HG02623 (cell line): Measurements from ENCODE around the gene PPP1R1B.

Experiments used
- ATAC-seq: cut with Tn5 transposase; IDR thresholded peaks from one replicate; pipeline ENCODE4 v1.9.1; 2021; ENCODE audit warnings: moderate library complexity; ENCODE audit not compliant: unreplicated experiment

PPP1R1B gene

DNA sequence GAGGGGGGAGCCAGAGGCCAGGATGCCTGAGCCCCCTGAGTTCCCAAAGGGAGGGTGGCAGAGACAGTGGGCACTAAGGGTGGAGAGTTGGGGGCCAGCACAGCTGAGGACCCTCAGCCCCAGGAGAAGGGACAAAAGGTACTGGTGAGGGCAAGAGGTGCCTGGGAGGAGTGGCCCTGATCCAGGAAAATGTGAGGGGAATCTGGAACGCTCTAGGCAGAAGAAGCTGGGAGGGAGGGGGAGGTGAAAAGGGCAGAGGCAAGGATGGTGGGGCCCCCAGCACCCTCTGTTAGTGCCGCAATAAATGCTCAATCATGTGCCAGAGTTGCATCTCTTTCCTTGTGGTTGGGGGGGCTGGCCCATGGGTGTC lies 39.5 kb downstream of the PPP1R1B start:
- ATAC-seq = no peak

DNA sequence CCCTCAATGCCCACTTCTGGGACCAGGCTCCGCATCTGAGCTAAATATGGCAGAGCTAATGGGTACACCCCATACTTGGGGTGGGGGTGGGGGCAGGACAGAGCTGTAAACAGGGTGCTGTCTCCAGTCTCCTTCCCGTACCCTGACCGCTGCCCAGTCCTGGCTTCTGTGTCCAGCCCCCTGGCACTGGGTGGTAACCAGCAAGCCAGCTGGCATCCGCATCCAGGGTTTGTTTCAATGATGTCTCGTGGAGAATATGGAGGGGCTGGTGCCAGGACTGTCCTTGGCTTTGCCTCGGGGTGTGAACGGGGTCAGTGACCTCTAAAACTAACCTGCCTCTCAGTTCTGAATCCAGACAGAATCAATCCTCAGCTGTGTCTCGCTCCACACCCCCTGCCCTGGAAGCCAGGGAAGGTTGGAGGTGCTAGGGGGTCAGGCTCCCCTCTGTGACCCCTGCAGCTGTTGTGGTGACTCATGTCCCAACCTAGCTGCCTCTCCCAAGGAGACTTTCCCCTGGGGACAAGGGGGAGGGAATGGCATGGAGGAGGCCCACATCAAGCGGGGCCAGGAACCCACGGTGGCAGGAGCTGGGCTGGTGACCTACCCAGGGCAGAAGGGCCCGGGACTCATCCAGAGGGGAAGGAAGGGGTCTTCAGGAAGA lies 40.0 kb downstream of the PPP1R1B start:
- ATAC-seq = no peak

DNA sequence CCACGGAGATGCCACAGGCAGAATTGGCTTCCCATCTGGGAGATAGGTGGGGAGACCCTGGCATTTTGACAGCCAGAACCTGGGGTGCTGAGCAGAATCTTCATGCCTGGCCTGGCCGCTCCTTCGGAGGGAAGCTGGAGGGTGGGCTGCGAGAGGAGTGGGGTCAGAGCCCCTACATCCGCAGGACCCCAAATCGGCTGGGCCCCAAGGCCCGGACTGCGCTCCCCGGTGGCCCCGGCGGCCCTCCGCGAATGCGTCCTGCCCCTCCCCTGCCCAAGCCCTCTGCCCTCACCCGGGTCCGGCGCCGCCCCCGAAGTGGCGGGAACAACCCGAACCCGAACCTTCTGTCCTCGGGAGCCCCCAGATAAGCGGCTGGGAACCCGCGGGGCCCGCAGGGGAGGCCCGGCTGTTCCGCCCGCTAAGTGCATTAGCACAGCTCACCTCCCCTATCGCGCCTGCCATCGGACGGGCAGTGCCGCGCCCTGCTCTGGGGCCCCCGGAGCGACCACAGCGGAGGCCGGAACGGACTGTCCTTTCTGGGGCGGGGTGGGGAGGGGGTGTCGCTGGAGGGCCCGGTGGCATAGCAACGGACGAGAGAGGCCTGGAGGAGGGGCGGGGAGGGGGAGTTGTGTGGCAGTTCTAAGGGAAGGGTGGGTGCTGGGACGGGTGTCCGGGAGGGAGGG lies 40.7 kb downstream of the PPP1R1B start:
- ATAC-seq = no peak

DNA sequence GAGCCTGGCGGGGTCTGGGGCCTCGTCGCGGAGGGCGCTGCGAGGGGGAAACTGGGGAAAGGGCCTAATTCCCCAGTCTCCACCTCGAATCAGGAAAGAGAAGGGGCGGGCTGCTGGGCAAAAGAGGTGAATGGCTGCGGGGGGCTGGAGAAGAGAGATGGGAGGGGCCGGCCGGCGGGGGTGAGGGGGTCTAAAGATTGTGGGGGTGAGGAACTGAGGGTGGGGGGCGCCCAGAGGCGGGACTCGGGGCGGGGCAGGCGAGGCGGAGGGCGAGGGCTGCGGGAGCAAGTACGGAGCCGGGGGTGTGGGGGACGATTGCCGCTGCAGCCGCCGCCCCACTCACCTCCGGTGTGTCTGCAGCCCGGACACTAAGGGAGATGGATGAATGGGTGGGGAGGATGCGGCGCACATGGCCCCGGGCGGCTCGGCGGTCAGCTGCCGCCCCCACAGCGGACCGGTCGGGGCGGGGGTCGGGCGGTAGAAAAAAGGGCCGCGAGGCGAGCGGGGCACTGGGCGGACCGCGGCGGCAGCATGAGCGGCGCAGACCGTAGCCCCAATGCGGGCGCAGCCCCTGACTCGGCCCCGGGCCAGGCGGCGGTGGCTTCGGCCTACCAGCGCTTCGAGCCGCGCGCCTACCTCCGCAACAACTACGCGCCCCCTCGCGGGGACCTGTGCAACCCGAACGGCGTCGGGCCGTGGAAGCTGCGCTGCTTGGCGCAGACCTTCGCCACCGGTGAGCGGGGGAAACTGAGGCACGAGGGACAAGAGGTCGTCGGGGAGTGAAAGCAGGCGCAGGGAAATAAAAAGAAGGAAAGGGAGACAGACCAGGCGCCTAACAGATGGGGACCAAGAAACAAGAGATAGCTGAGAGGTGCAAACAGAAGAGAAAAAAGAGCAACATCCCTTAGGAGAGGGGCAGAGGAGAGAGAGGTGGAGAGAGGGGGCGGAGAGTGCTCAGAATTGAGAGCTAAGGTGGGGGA lies 41.5 kb downstream of the PPP1R1B start, which contains the start of gene PNMT:
Gene PNMT (plus strand): TSS at position 509 of the 980 bp plus-strand sequence. CDS start 23 bp downstream, at position 532.
- no peak for ATAC-seq

DNA sequence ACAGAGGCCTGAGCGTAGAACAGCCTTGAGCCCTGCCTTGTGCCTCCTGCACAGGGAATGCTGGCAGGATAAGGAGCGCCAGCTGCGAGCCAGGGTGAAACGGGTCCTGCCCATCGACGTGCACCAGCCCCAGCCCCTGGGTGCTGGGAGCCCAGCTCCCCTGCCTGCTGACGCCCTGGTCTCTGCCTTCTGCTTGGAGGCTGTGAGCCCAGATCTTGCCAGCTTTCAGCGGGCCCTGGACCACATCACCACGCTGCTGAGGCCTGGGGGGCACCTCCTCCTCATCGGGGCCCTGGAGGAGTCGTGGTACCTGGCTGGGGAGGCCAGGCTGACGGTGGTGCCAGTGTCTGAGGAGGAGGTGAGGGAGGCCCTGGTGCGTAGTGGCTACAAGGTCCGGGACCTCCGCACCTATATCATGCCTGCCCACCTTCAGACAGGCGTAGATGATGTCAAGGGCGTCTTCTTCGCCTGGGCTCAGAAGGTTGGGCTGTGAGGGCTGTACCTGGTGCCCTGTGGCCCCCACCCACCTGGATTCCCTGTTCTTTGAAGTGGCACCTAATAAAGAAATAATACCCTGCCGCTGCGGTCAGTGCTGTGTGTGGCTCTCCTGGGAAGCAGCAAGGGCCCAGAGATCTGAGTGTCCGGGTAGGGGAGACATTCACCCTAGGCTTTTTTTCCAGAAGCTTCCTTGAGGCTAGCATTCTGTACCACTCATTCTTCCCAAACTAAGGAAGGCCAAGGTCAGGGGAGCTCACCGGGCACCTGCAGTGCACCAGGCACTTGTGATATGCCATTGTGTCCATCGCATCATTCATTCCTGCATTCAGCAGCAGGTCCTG lies 43.4 kb downstream of the PPP1R1B start:
- no peak for ATAC-seq

DNA sequence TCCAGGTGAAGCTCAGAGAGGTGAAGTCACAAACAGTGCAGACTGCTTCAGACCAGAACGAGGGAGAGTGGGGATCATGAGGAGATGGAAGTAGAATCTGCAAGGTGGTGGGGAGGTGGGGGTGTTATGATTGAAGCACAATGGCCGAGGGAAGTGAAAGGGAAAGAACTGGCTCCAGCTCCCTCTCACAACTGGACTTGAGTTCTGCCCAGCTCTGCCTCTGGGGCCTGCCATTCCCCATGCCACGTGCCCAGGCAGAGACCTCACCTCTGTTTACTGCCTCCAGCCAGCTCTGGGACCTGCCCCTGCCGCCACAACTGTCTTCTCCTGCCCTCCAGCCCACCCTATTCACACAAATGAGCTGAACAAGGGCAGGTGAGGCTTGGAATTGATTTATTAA lies 44.0 kb downstream of the PPP1R1B start:
- no peak for ATAC-seq

DNA sequence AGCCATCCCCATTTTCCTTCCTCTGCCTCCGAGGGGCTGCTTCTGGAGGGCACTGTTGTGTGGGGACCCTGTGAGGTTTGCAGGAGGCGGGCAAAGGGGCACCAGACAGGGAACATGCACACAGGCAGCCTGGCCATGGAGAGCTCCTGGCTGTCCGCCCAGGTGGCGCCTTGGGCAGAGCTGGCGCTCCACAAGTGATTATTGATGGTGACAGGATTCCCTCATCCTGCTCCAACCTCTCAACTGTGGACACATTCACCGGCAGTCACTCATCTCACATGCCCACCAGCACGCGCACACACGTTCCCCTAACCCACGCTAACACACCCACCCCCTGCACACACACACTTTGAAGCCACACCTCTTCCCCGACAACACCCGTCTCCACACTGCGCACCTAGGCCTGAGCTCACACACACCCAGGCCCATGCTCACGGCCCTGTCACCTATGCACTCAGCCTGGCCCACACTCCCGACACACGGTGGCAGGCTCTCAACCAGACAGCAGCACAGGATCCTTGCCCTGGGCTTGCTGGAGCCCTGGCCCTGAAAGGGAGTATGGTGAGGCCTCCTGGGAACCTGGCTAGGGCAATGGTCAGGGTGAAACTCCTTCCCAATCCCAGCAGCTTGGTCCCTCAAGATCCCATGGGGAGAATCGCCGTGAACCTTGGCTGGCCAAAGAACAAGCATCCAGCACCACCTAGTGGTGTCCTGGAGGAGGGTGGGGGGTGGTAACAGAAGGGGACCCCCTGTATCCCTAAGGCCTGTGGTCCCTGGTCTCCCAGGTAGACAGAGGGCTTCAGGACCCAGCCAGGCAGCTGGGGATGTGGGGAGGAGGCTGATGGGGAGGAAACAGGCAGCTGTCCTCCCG lies 45.1 kb downstream of the PPP1R1B start:
- no peak for ATAC-seq

DNA sequence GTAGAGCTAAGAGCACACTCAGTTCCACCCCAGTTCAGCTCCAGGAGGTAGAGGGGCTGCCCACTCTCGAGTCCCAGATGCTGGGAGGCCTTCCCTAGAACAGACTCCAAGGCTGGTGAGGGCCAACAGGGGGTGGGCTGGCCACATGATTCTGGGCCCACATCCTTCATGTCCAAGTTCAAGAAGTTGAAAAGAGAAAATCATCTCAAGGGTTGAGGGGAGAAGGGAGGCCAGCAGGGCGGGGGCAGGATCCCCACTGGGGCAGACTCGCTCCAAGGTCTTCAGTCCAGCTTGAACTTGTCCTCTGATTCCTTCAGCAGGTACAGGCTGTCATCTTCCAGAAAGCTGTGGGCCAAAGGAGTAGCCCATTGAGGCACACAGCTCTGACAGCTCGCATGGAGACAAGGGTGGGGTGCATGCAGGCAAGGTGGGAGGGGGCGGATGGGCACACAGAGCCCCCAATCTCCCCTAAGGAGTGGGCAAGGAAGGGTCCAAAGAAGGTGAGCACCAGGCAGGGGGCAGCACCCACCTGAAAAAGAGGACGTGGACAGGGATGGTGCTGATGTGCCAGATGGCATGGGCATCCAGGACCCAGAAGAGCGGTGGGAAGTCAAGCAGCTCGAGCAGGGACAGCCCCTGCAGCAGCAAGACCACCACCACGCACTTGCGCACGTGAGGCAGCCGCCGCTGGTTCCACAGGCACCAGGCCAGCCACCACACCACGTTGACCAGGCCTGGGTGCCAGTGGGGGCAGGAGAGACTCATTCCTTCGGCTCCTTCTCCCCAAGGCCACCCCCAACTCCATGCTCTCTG lies 46.0 kb downstream of the PPP1R1B start:
- no peak for ATAC-seq

DNA sequence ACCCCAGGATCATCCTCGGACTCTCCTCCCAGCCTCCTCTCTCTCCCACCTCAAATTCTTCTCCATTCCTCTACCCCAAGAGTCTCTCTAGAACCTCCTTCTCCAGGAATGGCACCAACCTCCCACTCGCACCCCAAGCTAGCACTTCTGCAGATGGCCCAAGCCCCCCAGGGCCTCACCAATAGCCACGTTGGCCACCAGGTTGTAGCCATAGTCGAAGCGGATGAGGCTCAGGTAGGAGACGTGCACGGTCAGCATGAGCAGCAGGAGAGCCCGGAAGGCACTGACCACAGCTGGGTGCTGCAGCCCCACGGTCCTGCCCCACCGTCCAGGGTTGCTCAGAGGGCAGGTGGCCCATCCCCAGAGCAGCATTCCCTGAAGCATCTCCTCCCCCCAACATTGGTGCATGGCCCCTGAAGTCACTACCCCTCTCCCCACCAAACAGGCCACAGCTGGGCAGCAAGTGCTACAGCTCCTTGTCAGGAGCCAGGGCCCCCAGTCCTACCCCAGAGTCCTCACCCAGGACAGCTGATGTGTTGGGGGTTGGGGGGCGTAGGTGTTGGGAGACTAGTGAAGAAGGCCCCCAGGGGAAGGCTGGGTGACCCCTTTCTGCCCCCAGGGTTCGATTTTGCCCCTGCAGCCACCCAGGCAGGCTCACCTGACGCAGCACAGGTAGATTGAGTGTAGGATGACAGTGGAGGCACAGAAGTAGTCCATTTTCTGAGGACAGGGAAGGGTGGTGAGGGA lies 46.8 kb downstream of the PPP1R1B start:
- ATAC-seq = no peak

DNA sequence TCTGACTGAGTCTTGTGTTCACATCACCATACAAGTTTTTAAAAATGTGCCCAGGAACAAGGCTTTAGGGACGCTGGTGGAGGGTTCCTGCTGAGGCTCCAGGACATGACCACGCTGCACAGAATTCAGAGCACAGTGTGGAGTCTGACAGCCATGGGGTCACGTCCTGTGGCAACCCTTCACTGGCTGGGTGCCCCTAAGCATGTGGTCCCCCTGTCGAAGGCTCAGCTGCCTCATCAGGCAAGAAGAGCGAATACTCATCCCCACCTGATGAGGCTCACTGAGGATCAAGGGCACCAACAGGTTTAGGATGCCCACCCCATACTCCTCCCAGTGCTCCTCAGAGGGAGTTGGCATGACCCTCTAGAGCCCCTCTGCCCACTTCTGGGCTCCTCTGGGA lies 47.4 kb downstream of the PPP1R1B start:
- ATAC-seq = no peak

DNA sequence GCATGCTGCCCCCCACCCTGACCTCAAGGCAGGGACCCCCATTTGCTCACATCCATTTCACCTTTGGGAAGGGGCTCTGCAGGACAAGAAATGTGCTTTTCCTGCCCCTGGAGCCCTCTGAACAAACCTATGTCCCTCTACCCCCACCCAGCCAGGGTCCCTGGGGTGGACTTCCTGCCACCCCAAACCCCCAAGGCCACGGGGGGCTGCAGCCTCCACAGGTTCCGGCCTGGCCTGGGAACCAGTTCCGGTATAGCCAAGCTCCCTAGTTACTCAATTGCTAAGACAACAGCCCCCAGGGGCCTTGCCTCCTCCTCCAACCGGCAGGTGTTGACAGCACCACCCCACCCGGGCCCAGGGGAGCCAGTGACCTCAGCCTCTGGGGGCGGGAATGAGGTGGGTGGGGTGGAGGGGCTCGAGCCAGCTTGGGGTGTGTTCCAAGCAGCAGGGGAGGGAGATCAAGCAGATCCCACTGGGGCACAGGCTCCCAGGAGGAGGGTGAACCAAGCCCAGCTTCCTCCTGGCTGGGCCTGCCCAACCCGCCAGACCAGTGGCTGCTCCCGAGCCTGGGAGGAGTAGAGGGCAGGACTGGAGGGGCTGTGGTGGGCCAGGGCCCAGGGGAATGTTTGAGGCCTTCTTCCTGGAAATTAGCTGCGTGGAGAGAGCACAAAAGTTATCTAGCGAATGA lies 48.1 kb downstream of the PPP1R1B start:
- ATAC-seq = no peak

DNA sequence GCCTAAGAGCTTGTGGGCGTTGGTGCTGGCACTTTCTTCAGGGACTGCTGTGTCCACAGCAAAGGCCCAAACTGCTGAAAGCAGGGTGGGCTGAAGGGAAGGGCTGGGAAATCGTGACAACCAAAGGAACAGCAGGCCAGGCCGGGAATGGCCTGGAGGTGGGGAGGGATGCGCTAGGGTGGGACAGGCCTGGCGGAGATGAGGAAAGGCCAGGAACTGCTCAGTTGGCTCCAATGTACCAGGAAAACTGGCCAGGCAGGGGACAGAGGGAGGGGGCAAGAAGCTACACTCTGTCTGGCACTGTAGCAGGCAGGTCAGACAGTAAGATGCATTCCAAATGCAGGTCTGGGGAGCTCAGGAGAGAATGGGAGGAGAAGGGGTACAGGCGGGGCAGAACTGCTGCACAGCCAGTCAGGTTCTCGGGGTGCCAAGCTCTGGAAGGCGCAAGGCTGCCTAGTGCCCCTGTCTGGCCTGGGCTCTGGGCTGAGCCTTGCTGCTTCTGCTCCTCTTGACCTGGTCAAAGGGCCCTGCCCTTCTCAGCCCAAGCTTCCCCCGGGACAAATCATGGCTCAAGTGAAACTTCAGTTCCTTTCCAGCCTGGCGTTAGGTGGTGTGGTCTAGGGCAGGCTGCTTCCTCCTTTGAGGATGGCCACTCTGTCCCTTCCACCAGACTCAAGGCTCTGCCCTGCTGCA lies 48.8 kb downstream of the PPP1R1B start:
- no peak for ATAC-seq

DNA sequence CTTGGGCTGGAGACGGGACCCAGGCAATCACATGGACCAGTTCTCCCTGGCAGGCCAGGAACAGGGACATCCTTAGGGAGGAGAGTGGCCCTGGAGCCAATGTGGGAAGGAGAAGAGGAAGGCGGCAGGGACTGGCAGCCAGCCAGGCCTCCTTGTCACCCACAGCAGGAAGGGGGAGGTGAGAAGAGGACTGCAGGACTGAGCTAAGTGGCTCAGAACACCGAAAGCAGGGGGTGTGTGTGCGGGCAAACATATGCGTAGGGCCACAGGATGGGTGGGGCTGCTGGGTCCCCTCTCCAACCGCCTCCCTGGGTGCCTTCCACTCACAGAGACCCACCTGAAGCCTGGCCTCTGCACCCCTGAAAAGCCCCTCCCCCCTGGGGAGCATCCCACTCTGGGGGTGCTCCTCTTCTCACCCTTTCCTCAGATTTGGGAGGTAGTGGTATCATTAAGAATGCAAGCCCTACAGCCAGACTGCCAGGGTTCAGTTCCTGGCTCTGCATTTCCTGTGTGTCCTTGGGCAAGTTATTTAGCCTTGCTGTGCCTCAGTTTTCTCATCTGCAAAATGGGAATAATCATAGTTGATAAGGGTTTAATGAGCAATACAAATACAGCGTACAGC lies 49.6 kb downstream of the PPP1R1B start:
- ATAC-seq = no peak

DNA sequence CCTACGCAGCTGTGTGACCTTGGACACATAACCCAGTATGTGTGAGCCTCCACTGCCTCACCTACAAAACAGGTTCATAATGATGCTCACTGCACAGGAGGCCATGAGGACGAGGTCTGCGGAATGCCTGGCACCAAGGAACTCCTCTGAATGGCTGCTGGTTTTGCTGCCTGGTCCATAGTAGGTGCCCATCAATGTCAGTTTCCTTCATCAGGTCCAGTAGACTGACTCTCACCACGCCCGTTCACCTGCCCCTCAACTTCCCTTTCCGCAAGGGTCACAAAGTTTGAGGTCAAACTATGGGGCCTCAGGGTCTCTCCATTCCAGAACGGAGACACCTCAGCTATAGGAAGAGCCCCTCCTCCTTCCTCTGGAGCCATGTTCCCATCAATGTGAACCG lies 50.3 kb downstream of the PPP1R1B start:
- ATAC-seq = no peak

DNA sequence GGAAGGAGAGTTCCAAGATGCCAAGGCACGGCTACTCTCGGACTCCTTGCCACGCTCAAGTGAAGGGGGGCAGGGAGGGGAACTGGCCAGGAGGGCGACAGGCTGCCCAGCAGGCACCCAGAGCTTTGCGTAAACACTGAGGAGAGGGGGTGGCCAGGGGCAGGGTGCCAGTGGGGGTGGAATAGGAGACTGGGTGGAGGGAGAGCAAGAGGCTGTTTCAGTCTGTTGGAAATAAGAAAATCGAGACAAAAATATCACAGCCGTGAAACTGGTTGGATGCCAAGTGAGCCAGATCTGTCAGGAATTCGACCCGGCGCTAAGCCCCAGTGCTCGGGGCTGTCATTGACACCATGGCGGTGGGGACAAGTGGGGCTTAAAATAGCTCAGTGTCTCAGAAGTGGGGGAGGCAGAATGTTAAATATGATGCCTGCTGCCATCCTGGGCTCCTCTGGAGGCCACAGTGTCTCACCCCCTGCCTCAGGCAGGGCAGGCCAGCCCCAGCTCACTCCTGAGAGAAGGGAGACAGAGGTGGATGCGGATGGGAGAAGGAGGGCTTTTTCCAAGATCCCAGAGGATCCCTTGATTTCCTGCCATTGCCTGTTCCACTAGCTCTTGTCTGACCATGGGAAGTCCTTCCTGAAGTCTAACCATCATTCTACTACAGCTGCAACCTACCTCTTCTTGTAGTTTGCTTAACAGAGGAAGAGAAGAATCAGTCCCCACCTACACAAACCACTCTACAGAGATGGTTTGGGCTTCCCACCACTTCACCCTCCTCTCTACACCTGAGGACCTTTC lies 51.0 kb downstream of the PPP1R1B start:
- ATAC-seq = no peak
